ENCODE data around the gene IRGQ.

IRGQ gene

DNA sequence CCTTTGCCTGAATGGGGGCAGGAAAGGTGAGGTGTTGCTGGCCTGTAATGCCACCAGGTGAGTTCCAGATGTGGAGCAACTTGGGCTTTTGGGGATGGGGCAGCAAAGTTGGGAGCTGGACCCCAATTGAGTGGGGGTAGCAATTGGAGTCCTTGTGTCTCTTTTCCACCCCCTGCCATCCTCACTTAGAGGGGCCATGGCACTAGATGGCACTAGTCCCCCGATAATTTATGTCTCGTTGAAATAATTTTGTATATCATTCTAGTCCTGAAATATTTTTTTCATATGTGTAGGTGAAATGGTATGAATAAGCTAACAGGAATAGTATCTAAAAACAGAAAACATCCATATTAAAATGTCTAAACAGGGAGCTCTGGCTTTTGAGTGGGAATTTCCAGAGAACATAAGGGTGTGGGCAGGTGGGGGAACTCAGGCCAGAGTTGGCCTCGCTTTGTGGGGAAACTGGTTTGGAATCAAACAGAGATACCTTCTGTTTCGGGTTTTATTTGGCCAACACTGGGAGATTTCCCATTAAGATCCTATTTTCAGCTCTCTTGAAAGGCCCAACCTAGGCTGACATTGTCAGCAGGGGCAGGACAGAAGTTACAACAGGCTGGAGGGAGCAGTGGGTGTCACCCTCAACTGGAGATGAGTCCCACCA lies 3.8 kb upstream of the IRGQ start:
- DNase-seq (ENCODE audit: low read depth, low spot score): no peak
- H3K4me3 ChIP-seq (ENCODE audit: low read depth, low read length): no peak overlapping the region
- peak; percentile 9 for TF ChIP-seq CTCF (IDR thresholded peaks at IDR 0.05; ENCODE audit: low read depth, low read length)
- in situ Hi-C loops (cut with HindIII; ENCODE audit: low sequenced_read_pairs): no loop called here

DNA sequence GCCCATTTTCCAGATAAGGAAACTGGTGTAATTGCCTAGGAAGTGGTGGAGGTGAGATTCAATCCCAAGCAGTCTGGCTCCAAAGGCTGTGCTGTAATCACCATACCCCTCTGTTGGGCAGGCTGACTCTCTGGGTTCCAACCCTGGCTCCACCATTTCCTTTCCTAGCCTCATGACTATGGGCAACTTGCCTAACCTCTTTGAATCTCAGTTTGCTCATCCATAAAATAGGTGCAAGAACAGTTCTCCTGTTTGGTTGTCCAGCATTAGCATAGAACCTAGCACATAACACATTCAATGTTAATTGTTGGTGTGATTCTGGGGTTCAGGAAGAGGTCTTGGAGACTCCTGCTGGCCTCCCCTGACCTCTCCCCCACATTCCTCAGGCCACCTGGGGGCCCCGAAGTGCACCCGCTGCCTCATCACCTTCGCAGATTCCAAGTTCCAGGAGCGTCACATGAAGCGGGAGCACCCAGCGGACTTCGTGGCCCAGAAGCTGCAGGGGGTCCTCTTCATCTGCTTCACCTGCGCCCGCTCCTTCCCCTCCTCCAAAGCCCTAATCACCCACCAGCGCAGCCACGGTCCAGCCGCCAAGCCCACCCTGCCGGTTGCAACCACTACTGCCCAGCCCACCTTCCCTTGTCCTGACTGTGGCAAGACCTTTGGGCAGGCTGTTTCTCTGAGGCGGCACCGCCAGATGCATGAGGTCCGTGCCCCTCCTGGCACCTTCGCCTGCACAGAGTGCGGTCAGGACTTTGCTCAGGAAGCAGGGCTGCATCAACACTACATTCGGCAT lies 2.7 kb upstream of the IRGQ start:
- in situ Hi-C loops (cut with HindIII; ENCODE audit: low sequenced_read_pairs): no loop called here

GRCh38 chr19:43597876-43598275 lies 1.9 kb upstream of the IRGQ start:
- in situ Hi-C loops (cut with HindIII; ENCODE audit: low sequenced_read_pairs): no loop called here
- DNase-seq (ENCODE audit: low read depth, low spot score): no peak
- no peak overlapping the region for H3K4me3 ChIP-seq (ENCODE audit: low read depth, low read length)
- no peak for TF ChIP-seq CTCF (IDR thresholded peaks at IDR 0.05; ENCODE audit: low read depth, low read length)

More for the DNA sequence above, 2.7 kb upstream of the IRGQ start:
- DNase-seq (ENCODE audit: low read depth, low spot score): no peak
- no peak for TF ChIP-seq CTCF (IDR thresholded peaks at IDR 0.05; ENCODE audit: low read depth, low read length)
- H3K4me3 ChIP-seq (ENCODE audit: low read depth, low read length): no peak overlapping the region

- no peak for DNase-seq (ENCODE audit: low read depth, low spot score)
- in situ Hi-C loops (cut with HindIII; ENCODE audit: low sequenced_read_pairs): no loop called here
- H3K4me3 ChIP-seq (ENCODE audit: low read depth, low read length): peak overlapping the region; percentile 91
- no peak for TF ChIP-seq CTCF (IDR thresholded peaks at IDR 0.05; ENCODE audit: low read depth, low read length)
Observed at GRCh38 chr19:43596842-43597461, 1.0 kb upstream of the IRGQ start.

GRCh38 chr19:43595605-43595998 lies 332 bp downstream of the IRGQ start:
- DNase-seq (ENCODE audit: low read depth, low spot score): no peak
- in situ Hi-C loops (cut with HindIII; ENCODE audit: low sequenced_read_pairs): no loop called here
- H3K4me3 ChIP-seq (ENCODE audit: low read depth, low read length): peak overlapping the region; percentile 65
- no peak for TF ChIP-seq CTCF (IDR thresholded peaks at IDR 0.05; ENCODE audit: low read depth, low read length)

GRCh38 chr19:43594710-43595604 lies 977 bp downstream of the IRGQ start:
- peak; percentile 63 for DNase-seq (ENCODE audit: low read depth, low spot score)
- TF ChIP-seq CTCF (IDR thresholded peaks at IDR 0.05; ENCODE audit: low read depth, low read length): peak; percentile 97
- peak overlapping the region; percentile 65 for H3K4me3 ChIP-seq (ENCODE audit: low read depth, low read length)
- in situ Hi-C loops (cut with HindIII; ENCODE audit: low sequenced_read_pairs): no loop called here
